Skin epidermis (tissue), 12 donors: ENCODE results near the gene SWSAP1.
"Not testable (repeated sequence)": the region's sequence is repeated elsewhere in the genome, so short reads cannot be mapped to it uniquely, and the experiment has no call there.

Experiments used
- H3K27ac ChIP-seq, 21 experiments: fragments of 200-600 bp; sonication (generic) in 11 of 21; one replicate each; pipeline ENCODE4 v1.5.0; 2020; ENCODE audit warnings: mild to moderate bottlenecking in 3 of 21, inconsistent platforms in 2 of 21, moderate library complexity in 2 of 21
- H3K4me3 ChIP-seq, 7 experiments: fragments of 200-600 bp; sonication (generic) in 2 of 7; one replicate each; pipeline ENCODE4 v1.5.0; 2020; ENCODE audit warnings: inconsistent platforms in 2 of 7, mild to moderate bottlenecking in 2 of 7, moderate library complexity in 1 of 7

The SWSAP1 gene

DNA sequence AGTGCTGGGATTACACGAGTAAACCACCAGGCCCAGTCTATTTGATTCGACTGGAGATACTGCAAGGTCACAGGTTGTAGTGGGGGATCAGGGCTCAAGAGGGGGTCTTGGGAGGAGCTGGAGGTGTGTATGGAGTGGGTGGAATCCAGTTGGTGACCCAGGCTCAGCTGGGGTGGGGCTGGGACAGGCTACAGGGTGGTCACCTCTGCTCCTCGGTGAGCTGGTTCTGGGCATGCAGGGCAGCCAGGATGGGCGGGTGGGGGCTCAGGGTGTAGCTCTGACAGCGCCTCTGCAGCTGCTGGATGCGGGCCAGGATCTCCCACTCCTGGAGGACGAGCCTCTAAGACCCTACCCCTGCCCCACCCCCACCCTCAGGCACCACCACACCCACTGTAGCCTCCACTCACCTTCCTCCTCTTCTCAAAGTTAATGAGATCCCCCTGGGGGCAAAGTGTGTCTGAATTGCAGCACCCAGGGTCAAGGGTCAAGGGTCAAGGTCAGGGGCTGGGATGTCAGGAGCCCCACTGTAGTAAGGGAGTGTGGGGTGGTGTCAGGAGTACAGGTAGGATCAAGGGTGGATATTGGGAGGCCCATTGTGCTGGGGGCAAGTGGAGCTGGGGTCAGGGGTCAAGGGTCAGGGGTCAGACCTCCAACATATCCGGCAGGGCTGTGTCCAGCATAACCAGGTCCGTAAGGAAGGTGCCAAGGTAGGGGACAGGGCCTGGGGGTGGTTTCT lies 27.5 kb downstream of the SWSAP1 start:
- Histone ChIP-seq H3K27ac (no peak overlapping the region), H3K4me3 (no peak overlapping the region)

DNA sequence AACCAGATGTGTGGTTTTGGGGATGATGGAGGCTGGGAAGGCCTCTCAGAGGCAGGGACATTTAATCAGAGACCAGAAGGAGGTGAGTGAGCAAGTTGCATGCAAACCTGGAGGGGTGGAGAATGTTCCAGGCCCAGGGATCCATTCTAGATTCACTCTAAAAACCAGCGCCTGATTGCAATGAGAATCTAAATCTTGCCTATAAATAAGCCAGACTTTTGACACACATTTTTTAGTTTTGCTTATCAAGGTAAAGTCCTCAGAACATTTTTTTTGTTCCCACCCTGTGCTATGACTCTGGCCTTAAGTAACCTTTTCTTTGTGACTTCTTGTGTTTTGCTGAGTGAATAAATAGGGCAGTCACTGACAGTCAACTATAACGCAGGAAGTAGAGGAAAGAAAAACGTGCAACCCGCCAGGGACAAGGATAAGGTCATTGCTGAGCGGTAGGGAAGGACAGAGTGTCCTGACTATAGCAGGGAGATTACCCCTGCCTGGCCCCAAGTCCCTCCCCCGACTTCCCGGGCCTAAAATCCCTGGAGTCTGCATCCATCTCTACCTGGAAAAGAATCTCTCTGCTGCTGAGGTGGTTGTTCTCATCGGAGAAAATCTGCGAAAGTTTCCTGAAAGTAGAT lies 30.2 kb downstream of the SWSAP1 start:
- Histone ChIP-seq H3K27ac (no peak overlapping the region), H3K4me3 (no peak overlapping the region)

DNA sequence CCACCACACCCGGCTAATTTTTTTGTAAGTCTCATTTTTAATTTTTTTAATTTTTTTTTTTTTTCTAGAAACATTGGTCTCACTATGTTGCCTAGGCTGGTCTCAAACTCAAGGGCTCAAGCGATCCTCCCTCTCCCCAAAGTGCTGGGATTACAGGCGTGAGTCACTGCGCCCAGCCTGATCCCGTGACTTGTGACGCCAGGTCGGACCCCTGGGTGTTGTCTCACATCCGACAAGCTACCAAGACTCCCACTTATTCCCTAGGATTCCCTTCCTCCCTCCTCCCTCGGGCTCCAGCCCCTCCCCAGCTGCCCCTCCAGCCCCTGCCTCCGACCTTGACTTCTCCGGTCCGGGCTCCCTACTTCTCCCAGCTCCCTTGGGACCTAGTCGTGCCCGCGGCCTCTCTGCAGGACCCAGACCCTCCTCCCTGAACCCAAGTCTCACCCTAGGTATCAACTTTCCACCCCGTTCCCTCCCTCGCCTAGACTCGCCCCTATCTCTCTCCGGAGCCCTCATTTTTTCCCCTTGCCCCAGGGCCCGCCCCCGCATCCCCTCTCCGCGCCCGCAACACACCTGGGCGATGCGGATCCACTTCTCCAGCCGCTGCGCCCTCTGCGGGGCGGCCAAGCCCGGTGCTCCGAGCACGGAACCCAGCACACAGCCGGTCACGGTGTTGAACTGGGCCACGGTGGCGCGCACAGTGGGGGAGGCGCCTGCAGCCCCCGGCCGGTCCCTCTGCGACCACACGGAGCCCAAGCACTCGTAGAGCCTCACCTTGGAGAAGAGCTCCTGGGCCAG lies 31.6 kb downstream of the SWSAP1 start:
- H3K4me3 ChIP-seq = peak overlapping the region in 1 of 7 experiments; percentile 8
- H3K27ac ChIP-seq = no peak overlapping the region

DNA sequence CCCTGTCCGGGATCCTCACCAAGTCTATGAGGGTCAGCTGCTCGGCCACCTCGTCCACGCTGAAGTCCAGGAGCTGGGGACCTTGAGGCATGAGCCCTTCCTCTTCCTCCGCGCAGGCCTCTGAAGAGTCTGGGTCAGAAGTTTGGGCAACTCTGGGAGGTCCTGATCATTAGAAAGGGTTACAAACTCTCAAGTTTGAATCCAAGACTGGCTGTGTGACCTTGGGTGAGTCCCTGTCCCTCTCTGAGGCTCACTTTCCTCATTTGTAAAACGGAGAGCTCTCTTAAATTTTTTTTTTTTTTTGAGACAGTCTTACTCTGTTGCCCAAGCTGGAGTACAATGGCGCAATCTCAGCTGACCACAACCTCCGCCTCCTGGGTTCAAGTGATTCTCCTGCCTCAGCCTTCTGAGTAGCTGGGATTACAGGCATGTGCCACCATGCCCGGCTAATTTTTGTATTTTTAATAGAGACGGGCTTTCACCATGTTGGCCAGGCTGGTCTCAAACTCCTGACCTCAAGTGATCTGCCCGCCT lies 32.3 kb downstream of the SWSAP1 start:
- not testable (repeated sequence) for H3K27ac ChIP-seq, H3K4me3 ChIP-seq

DNA sequence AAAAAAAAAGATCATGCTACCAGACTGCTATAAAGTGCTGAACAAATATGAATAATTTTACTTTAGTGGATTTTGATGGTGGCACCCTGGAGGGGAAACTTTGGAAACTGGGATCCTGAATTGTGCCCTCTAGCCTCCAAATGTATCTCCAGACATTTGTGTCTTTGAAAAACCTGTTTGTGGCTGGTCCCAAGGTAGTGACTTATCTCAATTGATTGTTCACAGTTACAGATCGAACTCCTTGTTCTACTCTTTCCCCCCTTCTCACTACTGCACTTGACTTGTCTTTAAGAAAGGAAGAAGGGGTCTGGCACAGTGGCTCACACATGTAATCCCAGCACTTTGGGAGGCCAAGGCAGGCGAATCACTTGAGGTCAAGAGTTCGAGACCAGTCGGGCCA lies 34.1 kb downstream of the SWSAP1 start:
- no peak overlapping the region for H3K4me3 ChIP-seq
- no peak overlapping the region for H3K27ac ChIP-seq

DNA sequence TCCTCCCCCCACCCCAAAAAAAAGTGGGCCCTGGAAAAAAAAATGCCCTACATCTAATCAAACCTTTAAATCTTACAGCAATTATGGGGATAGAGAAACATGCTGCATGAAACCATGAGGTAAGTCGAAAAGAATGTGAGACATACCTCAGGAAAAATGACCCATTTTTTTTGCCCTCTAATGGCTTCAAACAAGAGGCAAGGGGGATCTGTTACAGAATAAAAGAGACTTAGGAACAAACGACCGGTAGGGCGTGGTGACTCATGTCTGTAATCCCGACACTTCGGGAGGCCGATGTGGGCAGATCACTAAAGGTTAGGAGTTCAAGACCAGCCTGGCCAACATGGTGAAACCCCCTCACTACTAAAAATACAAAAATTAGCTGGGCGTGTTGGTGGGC lies 36.2 kb downstream of the SWSAP1 start:
- no peak overlapping the region for H3K4me3 ChIP-seq
- no peak overlapping the region for H3K27ac ChIP-seq

DNA sequence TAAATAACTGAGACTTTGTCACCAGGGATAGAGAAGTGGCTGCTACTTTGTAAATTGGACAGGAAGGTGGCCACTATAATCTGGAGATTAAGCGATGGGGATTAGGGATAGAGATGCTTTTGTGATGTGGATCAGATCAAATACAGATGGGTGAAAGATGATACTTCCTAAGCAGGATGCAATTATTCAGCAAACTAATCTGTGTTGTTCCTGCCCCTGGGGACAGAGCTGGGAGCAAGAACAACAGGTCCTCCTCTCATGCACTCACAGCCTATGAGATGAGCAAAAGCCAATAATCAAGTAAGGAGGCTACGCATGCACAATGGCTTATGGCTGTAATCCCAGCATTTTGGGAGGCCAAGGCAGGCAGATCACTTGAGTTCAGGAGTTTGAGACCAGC lies 40.1 kb downstream of the SWSAP1 start:
- no peak overlapping the region for H3K4me3 ChIP-seq
- no peak overlapping the region for H3K27ac ChIP-seq

DNA sequence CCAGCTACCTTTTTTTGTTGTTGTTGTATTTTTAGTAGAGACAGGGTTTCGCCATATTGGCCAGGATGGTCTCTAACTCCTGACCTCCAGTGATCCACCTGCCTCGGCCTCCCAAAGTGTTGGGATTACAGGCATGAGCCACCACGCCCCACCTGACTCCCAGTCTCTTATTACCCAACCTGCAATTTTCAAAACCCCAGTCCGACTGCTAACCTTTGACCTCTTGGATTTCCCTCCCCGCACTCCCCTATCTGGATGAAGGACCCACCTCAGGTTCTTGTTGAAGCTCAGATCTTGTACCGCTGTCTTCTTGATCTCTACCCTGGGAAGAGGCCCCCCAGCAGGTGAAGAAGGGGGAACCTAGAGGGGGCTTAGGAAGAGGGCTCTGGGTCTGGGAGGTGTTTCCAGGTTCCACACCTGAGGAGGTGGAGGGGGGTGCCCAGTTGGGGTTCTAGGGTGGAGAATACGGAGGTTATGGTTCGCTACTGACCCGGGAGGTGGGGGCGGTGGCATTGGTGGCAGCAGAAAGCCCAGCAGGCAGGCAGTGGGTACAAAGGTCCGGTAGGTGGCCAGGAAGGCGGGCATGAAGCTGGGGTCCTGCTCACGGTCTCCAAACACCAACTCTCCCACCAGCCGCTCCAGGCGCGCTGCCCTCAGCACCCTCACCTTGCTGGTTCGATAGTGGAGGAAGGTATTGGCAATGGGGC lies 42.0 kb downstream of the SWSAP1 start:
- Histone ChIP-seq H3K27ac (no peak overlapping the region), H3K4me3 (no peak overlapping the region)

DNA sequence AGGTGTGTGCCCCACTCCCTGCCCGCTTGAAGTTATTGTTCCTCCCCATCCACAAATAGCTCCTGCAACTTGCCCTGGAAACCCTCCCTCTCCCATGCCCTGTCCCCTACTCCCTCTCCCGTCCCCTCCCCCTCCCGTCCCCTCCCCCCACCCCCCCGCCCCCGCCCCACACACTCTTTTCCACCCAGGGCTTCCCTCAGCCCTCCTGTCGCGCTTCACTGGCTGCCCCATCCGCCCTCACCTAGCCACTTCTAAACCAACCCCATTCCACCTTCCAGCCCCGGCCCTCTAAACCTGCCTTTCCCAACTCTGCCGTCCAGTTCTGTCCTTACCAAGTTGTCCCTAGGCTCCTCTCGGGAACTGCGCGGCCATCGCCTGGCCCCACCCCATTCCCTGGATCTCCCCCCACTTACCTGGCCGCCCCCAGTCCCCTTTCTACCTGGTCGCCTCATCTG lies 43.7 kb downstream of the SWSAP1 start:
- peak overlapping the region in 1 of 21 experiments; percentile 49 for H3K27ac ChIP-seq
- H3K4me3 ChIP-seq = peak overlapping the region in 1 of 7 experiments; percentile 30

DNA sequence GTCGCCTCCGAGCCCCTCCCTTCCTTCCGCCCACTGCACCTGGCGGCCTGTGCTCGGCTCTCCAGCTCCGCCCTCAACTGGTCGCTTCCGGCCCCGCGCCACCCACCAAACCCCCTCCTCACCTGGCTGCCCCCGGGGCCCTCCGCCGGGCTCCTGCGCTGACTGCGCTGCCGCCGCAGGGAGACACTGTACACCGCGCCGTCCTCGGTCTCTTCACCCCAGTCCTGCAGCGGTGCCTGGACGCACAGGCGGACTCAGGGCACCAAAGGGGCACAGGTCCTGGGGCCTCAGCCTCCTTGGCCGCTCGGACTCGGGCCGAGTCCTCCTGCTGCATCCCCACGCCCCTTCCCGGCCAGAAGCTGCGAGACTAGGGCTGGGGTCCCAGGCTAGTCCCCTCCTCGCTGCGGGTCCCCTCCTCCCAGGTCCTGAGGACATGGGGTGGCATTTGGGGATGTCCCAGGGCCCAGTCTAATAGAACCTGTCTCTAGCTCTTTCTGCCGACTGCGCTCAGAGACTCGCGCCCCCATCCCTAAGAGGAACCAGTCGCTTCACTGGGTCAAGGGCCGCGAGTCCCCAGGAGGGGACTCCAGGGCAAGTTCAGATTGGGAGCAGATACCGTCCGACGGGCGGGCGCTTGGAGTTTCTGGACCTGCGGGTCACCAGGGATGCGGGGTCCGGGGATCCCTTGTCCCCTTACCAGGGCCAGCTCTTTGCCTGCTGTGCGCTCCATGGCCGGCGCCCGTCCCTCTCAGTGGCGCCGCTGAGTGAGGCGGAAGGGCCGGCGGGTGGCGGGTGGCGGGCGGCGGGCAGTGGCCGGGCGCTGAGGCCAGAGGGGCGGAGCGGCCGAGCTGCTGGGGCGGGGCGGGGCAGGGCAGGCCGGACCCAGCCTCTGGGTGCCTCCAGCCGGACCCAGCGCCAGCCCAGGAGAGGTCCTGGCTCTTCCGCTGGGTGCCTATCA lies 44.4 kb downstream of the SWSAP1 start, which contains the start of gene RGL3:
Gene RGL3 (minus strand): TSS at position 766 of the 958 bp plus-strand sequence. CDS start 36 bp downstream, at position 730.
- H3K27ac ChIP-seq = peak within 1 kb of the TSS in 1 of 21 experiments; percentile 49

DNA sequence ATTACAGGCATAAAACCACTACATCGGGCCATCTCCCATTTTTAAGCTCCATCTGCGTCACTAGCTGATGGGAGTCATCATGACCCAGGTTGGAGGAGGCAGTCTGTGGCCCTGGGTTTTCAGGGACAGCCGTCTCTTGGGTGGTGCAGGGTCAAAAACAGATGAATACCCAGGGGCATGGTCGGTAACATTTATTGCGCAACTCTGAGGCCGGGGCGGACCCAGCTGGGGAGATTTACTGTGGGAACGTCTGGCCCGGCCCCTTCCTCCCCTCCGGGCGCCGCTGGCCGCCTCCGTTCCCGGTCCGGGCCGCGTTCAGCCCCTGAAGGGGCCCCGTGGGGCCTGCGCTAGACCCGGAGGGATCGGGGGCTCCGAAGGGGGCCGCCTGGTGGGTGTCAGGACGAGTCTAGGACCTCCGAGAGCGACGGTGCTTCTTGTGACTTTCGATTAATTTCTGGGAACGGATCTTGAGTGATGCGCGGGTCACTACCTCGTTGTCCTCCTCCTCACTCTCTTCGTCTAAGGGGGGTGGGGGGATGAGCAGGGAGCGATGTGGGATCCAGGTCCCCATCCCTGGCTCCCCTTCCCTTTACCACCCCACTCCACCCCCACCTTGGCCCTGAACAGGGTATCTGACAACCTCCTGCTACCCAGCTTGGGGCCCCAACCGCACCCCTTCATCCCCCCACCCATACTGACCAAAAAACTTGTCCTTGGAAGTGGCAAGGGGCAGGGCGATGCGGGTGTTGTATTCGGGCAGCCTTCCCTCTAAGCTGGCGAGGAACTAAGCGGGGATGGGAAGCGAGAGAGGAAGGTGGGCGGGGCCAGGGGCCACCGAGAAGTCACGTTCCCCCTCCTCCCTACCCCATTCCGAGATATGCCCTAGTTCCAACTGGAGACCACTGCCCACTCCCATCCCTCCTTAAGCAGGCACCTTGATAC lies 46.2 kb downstream of the SWSAP1 start:
- H3K4me3 ChIP-seq = peak overlapping the region in 3 of 7 experiments; percentile 17 to 26 (median 26)
- peak overlapping the region in 1 of 21 experiments; percentile 35 for H3K27ac ChIP-seq

More for the DNA sequence above, 44.4 kb downstream of the SWSAP1 start, which contains the start of gene RGL3:
- H3K4me3 ChIP-seq = peak within 1 kb of the TSS in 6 of 7 experiments; percentile 3 to 30 (median 20)

DNA sequence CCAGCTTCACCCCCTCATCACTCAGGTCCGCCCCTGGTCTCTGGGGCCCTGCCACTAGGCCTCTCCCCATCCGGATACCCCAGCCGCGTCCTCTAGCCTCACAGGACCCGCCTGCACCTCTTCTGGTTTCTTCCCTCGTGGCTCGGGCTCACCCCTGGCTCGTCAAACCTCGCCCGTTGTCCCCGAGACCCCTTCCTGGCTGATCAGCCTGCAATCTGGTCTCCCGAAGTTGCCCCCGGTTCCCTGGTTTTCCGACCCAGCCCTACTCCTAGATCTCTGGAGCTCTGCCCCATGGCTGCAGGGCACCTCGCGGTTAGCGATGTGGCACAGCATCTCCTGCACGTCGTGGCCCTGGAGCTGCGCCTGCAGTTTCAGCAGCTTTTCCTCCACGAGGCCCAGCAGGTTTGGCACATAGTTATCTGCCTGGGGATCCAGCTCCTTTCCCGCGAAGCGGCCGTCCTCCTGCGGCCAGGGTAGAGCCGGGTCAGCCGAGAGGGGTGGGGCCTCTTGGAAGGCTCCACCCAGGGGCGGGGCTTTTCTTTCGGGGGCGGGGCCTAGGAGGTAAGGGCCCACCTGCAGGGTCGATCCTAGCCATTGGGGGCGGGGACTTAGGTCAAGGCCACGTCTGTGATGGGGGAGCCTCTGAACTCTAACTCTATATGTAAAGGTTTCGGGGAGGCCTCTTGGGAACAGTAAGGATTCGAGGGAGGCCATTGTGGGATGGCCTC lies 47.1 kb downstream of the SWSAP1 start:
- Histone ChIP-seq H3K4me3 (peak overlapping the region in 3 of 7 experiments; percentile 17 to 26 (median 26)), H3K27ac (peak overlapping the region in 3 of 21 experiments; percentile 19 to 57 (median 28))

DNA sequence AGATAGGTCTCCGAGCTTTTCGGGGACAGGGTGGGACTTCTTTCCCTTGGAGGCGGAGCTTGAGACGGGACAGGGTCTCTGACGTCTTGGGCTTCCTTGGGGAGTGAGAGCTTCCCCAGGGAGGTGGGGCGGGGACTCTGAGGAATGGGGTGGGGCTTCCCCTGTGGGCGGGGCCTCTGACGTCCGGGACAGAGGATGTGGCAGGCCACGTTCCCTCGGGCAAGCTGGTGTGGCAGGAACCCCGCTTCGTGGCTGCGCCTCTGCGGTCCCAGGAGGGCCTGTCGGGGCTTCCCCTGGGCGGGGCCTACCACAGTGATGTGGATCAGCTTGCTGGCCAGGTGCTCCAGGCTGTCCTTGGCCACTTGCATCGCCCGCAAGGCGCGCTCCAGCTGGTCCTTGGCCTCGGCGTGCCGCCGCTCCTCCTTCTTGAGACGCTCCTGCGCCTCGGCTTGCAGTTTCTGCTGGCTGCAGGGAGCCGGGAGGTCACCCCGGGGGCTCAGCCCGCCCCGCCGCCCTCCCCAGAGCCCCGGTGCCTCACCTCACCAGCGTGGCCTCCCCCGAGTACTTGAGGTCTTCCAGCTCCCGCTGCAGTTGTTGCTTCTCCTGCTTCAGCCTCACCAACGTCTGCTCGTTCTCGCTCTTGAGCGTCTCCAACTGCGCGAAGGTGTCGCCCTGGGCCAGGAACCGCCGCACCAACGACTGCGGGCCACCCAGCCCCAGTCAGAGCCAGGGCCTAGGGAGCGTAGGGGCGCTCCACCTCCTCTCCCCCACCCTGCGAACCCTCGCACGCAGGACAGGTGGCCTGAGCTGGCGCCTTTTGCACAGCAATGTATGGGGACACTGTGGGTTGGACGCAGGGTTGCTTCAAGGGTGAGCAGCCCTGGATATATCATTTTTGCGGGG lies 47.9 kb downstream of the SWSAP1 start:
- H3K4me3 ChIP-seq = peak overlapping the region; percentile 5 to 26 (median 17)
- peak overlapping the region in 3 of 21 experiments; percentile 47 to 57 (median 57) for H3K27ac ChIP-seq

DNA sequence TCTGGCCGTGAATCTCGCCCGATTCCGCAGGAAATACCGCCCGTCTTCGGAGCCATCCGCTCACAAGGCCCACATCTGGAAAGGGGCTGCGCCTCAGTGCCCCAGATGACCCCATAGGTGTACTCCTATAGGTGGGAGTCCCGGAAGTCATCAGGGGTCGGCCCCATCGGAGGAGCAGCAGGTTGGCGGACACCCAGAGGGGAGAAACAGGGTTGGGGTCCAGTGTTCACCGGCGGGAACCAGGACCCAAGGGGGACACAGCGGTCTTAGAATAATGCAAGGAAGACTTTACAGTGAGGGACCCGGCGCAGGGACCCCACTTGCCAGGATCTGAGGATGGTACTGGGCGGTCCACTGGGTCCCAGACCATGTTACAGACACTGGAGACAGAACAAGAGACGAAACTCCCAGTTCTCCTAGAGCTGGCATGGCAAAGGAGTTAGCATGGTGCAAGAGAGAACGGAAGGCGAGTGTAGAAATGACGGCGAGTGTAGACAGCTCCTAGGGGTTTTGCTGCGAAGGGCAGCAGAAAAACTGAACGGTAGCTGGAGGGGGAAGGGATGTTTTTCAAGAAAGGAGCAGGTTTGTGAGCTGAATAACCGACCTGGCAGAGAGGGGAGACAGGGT lies 48.8 kb downstream of the SWSAP1 start:
- H3K4me3 ChIP-seq = no peak overlapping the region
- H3K27ac ChIP-seq = peak overlapping the region in 2 of 21 experiments; percentile 57

DNA sequence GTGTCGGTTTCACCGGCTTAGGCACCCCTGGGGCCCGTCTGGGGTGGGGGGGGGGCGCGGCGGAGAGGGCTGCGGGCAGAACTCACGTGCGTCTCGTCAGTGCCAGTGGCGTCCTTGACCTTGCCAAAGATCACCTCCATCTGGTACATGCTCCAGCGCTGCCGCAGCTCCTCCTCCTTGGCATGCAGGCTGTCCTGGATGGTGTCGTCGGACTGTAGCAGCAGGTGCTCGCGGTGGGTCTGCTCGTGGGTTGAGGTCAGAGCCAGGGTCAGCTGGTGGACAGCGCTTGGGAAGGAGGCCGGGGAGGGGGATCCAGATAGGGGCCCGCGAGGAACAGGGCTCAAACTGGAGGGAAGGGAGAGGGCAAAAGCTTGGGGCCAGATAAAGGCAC lies 49.3 kb downstream of the SWSAP1 start:
- no peak overlapping the region for H3K4me3 ChIP-seq
- peak overlapping the region in 1 of 21 experiments; percentile 57 for H3K27ac ChIP-seq
